Colon (tissue), 2 donors: ENCODE data around the gene ZFP28.

Source experiments
- FAIRE-seq: peaks from 2 replicates; lab custom pipeline; 2012; peaks lifted over from hg19 to GRCh38; lab: Jason Lieb, UNC
- donor health status: control.
- donor health status: control.

Gene ZFP28

DNA sequence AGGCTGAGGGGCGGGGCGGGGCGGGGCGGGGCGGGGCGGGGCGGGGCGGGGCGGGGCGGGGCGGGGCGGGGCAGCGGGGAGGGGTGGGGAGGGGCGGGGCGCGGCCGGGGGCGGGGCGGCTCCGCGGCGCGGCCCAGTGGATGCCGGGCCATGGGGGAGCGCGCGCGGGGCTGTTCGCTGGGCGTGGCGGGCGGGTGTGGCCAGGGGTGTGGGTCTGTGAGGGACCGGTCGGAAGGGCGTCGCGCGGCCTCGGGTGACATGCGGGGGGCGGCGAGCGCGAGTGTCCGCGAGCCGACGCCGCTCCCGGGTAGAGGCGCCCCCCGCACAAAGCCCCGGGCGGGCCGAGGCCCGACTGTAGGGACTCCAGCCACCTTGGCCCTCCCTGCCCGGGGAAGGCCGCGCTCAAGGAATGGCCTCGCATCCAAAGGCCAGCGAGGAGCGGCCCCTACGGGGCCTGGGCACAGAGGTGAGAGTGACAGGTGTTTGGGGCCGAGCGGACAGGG lies at the start of gene ZFP28:
ZFP28 (plus strand) TSS at position 188 of the 503 bp plus-strand sequence; CDS start at position 259, 71 bp downstream.
- FAIRE-seq: no peak

DNA sequence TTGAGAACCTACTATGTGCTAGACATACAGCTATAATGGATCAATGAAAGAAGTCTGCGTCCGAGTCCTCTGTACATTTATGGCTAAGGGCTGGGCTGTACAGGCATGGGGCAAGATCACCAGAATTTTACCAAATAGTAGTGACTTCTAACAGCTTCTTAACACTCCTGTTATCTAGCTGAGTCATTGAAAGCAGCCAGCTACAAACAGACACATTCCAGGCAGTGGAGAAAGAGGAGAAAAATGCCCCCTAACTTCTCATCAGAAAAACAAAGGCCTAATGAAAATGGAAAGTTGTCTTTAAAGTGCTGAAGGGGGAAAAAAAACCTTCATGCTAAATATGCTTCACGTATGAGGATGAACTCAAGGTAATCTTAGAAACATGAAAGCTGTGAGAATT lies 47.3 kb upstream of the ZFP28 start:
- FAIRE-seq: no peak

- no peak for FAIRE-seq
These were observed 34.2 kb upstream of the ZFP28 start for GRCh38 chr19:56504581-56504980.

GRCh38 chr19:56507446-56508289 lies 31.1 kb upstream of the ZFP28 start, which contains the start of gene ZNF471:
Gene ZNF471 (plus strand): TSS chr19:56507855. CDS start chr19:56511572, 3,717 bp downstream.
- FAIRE-seq: no peak

DNA sequence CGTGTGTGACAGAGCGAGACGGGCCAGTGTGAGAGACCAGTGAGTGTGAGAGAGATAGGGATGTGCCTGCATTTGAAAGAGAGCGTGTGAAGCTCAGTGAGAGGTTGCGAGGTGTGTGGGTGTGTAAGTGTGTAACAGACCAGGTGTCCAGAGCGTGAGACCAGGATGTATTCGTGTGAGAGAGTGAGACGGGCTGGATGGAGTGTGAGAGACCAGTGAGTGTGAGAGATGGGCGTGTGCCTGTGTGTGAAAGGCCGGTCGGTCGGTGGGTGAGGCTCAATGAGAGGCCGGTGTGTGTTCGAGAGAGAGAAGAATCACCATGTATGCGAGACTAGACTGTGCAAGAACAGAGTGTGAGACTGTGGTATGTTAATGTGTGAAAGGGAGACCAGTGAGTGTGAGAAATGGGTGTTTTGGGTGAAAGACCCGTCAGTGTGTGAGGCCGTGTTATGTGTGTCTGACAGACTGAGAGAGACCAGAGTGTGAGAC lies 30.4 kb upstream of the ZFP28 start:
- no peak for FAIRE-seq

DNA sequence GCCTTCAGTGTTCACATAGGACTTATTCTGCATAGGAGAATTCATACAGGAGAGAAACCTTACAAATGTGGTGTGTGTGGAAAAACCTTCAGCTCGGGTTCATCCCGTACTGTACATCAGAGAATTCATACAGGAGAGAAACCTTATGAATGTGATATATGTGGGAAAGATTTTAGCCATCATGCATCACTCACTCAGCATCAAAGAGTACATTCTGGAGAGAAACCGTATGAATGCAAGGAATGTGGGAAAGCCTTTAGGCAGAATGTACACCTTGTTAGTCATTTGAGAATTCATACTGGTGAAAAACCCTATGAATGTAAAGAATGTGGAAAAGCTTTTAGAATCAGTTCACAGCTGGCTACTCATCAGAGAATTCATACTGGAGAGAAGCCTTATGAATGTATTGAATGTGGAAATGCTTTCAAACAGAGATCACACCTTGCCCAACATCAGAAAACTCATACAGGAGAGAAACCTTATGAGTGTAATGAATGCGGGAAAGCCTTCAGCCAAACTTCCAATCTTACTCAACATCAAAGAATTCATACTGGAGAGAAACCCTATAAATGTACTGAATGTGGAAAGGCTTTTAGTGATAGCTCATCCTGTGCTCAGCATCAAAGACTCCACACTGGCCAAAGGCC lies 13.4 kb upstream of the ZFP28 start:
- no peak for FAIRE-seq

DNA sequence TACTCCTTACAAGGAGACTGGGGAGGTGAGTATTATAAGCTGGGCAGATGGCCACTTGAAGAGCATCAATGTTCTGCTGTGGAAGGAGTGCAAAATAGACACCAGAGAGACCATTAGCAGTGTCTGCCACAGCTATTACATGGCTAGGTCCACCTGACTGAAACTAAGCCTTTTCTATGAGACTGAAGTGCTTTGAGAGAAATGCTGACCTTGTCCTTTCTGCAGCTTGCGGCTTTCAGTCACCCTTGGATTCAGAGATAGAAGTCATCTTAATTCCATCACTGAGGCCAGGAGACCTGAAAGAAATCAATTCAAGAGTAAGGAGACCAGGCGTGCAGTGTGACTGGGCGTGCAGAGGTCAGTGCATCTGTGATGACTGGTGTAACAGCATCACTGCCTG lies 1.3 kb upstream of the ZFP28 start:
- FAIRE-seq: no peak

GRCh38 chr19:56538254-56538760 lies 441 bp upstream of the ZFP28 start:
- no peak for FAIRE-seq

GRCh38 chr19:56543776-56544175 lies 5.0 kb downstream of the ZFP28 start:
- no peak for FAIRE-seq

DNA sequence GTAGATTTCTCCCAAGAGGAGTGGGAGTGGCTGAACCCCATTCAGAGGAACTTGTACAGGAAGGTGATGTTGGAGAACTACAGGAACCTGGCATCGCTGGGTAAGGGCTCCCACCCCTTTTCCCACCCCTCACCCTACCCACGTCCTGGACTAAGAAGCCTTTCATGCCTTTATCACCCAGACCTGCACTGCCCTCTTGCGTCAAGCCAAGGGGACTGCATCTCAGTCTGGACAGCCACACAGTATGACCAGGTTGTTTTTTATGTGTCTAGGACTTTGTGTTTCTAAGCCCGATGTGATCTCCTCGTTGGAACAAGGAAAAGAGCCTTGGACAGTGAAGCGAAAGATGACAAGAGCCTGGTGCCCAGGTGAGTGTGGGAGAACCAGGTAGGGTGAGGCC lies 8.8 kb downstream of the ZFP28 start:
- no peak for FAIRE-seq

DNA sequence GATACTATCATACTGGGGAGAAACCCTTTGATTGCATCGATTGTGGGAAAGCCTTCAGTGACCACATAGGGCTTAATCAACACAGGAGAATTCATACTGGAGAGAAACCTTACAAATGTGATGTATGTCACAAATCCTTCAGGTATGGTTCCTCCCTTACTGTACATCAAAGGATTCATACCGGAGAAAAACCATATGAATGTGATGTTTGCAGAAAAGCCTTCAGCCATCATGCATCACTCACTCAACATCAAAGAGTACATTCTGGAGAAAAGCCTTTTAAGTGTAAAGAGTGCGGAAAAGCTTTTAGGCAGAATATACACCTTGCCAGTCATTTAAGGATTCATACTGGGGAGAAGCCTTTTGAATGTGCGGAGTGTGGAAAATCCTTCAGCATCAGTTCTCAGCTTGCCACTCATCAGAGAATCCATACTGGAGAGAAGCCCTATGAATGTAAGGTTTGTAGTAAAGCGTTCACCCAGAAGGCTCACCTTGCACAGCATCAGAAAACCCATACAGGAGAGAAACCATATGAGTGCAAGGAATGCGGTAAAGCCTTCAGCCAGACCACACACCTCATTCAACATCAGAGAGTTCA lies 15.6 kb downstream of the ZFP28 start:
- no peak for FAIRE-seq

- no peak for FAIRE-seq
These were observed 24.0 kb downstream of the ZFP28 start for GRCh38 chr19:56562766-56563165.

- FAIRE-seq: no peak
These were observed 28.1 kb downstream of the ZFP28 start for GRCh38 chr19:56566904-56567273.

DNA sequence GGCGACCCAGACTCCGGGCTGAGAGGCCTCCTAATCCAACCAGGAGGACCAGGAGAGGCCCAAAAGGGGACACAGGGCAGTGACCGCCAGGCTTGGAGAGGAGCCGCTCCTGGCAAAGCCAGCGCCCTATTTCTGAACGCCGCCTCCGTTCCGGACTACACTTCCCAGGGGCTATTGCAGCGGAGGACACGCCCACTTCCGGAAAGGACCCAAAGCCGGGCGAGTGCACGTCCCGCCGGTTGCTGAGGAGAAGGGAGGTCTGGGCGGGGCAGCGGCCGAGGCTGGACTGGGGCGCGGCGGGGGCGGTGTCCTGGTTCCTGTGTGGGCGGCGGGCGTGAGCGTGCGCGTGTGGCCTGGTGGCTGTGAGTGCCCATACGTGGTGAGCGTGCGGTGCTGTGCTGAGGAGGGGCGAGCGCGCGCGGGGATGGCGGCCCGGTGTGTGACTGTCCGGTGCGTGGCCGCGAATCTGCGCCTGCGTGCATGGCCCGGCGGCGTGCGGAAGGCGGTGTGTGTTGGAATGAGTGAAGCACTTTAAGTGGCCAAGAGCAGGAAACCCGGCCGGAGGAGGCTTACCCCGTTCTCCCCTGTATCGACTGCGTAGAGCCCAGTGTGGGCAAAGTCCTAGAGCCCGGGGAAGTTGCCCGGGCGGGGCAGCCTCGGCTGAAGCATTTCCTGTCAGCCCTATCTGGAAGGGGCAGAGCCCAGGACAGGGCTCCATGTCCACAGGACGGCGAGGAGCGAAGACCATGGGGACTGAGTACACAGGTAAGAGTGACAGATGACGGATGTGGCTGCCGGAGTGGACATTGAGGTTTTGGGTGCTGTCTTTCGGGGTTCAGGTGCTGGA lies 28.7 kb downstream of the ZFP28 start, which contains the start of gene ZNF470:
ZNF470 (plus strand) TSS at position 195 of the 847 bp plus-strand sequence. CDS start 2,844 bp downstream, outside the sequence.
- no peak for FAIRE-seq

DNA sequence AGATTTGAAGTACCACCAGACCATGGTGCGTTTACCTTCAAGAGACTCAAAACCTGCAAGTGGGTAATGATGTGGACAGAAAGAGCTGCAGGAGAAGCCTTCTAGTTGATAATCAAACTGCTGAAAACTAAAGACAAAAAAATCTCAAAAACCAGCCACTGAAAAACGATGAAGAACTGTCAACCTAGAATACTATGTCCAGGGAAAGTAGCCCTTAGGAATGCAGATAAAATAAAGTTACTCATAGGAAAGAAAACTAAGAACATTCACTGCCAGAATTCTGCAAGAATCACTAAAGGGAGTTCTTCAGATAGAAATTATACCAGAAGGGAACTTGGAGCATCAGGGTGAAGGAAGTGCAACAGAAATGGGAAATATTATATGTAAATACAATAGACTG lies 33.8 kb downstream of the ZFP28 start:
- FAIRE-seq: no peak

GRCh38 chr19:56573914-56574313 lies 35.2 kb downstream of the ZFP28 start:
- no peak for FAIRE-seq

GRCh38 chr19:56577719-56578602 lies 39.2 kb downstream of the ZFP28 start:
- no peak for FAIRE-seq

DNA sequence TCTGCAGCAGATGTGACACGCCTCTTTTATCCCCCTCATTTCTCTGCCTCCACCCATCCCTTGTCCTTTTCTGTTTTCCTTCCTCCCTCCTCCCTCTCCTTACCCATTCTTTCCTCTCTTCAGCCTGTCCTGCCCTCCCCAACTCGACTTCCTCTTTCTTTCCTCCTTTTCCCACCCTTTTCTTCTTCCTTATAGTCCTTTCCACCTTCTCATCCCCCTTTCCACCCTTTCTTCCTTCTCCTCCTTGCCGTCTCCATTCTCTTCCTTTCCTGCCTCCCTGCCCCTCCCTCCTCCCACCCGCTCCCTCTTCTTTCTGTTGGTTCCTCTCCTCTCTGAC lies 55.7 kb downstream of the ZFP28 start:
- no peak for FAIRE-seq

DNA sequence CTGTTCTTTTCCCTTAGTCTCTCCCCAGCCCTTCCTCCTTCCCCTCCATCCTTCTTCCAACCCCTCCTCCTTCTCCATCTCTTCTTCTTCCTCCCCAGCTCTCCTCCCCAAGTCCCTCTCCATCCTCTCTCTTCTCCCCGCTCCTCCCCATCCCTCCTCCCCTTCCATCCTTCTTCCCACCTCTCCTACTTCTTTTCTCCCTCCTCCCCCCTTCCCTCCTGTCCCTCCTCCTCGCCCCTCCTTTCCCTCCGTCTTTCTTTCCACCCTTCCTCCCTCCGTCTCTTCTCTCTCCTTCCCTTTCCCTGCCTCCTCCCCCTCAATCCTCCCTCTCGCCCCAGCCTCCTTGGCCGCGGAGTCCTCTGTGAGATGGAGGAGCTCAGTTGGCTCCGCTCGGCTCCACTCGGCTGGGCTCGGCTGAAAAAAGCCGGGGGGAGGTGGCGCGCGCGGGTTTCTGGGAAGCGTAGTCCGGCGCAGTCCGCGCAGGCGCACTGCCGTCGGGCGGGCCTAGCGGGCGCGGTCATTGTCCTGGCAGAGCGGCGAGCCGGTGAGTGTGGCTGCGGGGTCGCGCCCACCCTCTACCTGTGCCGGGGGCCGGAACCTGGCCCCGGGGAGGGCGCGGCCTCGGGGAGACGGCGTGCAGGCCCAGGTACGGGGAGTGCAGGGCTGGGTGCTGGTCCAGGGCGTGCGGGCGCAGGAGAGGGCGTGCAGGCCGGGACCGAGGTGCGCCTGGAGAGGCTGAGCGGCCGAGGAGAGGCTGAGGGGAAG lies 56.2 kb downstream of the ZFP28 start, which contains the start of gene ZNF71:
ZNF71 (plus strand) TSS at position 520 of the 765 bp plus-strand sequence. CDS start 6,257 bp downstream, outside the sequence.
- no peak for FAIRE-seq

DNA sequence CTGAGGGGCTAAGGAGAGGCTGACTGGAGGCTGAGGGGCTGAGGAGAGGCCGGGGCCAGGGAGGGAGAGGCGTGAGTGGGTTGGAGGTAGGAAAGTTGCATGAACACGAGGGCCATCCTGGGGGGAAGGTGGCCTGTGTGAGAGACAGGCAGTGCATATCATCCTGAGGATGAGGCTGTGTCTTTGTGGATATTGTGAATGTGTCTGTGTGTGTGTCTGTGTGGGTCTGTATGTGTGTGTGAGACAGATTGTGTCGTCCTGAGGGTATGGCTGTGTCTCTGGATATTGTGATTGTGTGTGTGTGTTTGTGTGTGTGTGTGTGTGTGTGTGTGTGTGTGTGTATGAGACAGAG lies 56.8 kb downstream of the ZFP28 start:
- no peak for FAIRE-seq
